HepG2 (cell line): ENCODE results near the gene CORT. TPM values are rescaled to one million over a fixed set of nuclear protein-coding genes. Genes with fewer than 3 reads are reported as not detected.

Experiments used
- E2F5 ChIP-seq: sonication (generic); formaldehyde crosslinking; conservative IDR thresholded peaks from 2 replicates; pipeline ENCODE4 v1.4.0; 2020; ENCODE audit warnings: missing genetic modification reagents
- GATAD1 ChIP-seq: IDR thresholded peaks from 2 replicates; pipeline ENCODE4 v1.6.1; 2016; ENCODE audit warnings: missing genetic modification reagents, missing compliant biosample characterization
- GMEB1 ChIP-seq: sonication (generic); formaldehyde crosslinking; IDR thresholded peaks from 2 replicates; pipeline ENCODE4 v1.5.1; 2020; ENCODE audit warnings: missing genetic modification reagents, mild to moderate bottlenecking, borderline replicate concordance
- GTF2F1 ChIP-seq: fragments of 150-350 bp; IDR thresholded peaks from 2 replicates; pipeline ENCODE4 v1.6.1; 2014; ENCODE audit warnings: low read length
- HIVEP1 ChIP-seq: sonication (generic); formaldehyde crosslinking; IDR thresholded peaks from 2 replicates; pipeline ENCODE4 v1.4.0; 2020; ENCODE audit warnings: mild to moderate bottlenecking, missing genetic modification reagents
- MTERF4 ChIP-seq: sonication (generic); formaldehyde crosslinking; IDR thresholded peaks from 2 replicates; pipeline ENCODE4 v1.8.0; 2023; ENCODE audit warnings: mild to moderate bottlenecking, missing genetic modification reagents
- NCOA1 ChIP-seq: sonication (generic); formaldehyde crosslinking; IDR thresholded peaks from 2 replicates; pipeline ENCODE4 v1.9.0; 2021; ENCODE audit warnings: missing genetic modification reagents
- NFAT5 ChIP-seq: sonication (generic); formaldehyde crosslinking; IDR thresholded peaks from 2 replicates; pipeline ENCODE4 v1.4.0; 2020; ENCODE audit warnings: missing genetic modification reagents
- NFKBIZ ChIP-seq: IDR thresholded peaks from 2 replicates; pipeline ENCODE4 v1.6.1; 2018; ENCODE audit warnings: missing genetic modification reagents, missing compliant biosample characterization
- PLSCR1 ChIP-seq: sonication (generic); formaldehyde crosslinking; IDR thresholded peaks from 2 replicates; pipeline ENCODE4 v1.5.0; 2020; ENCODE audit warnings: missing genetic modification reagents, mild to moderate bottlenecking, borderline replicate concordance
- RAD21 ChIP-seq: fragments of 450-650 bp; formaldehyde crosslinking; IDR thresholded peaks from 2 replicates; pipeline ENCODE4 v1.5.0; 2020; ENCODE audit warnings: mild to moderate bottlenecking
- RBM39 ChIP-seq: fragments of 200-400 bp; formaldehyde crosslinking; IDR thresholded peaks from one replicate; pipeline ENCODE4 v1.6.1; 2018; ENCODE audit warnings: antibody characterized with exemption, mild to moderate bottlenecking, low read depth, low read length; ENCODE audit not compliant: poor library complexity, severe bottlenecking
- TEF ChIP-seq: sonication (generic); formaldehyde crosslinking; IDR thresholded peaks from 2 replicates; pipeline ENCODE4 v1.5.0; 2020; ENCODE audit warnings: missing genetic modification reagents
- ZNF367 ChIP-seq: sonication (generic); formaldehyde crosslinking; IDR thresholded peaks from 2 replicates; pipeline ENCODE4 v1.4.0; 2020; ENCODE audit warnings: missing genetic modification reagents, borderline replicate concordance
- ZNF530 ChIP-seq: sonication (generic); formaldehyde crosslinking; IDR thresholded peaks from 2 replicates; pipeline ENCODE4 v1.5.0; 2020; ENCODE audit warnings: low read depth, mild to moderate bottlenecking, missing genetic modification reagents
- ZNF614 ChIP-seq: IDR thresholded peaks from 2 replicates; pipeline ENCODE4 v1.6.1; 2018; ENCODE audit warnings: missing biosample characterization, missing genetic modification reagents, inconsistent platforms, borderline replicate concordance
- ZNF670 ChIP-seq: sonication (generic); formaldehyde crosslinking; IDR thresholded peaks from 2 replicates; pipeline ENCODE4 v1.8.0; 2022; ENCODE audit warnings: mild to moderate bottlenecking, missing genetic modification reagents, borderline replicate concordance
- polyA plus RNA-seq, 8 experiments: library from polyadenylated mRNA; depleted of rRNA in 3 of 8; stranded (reverse) in 7 of 8; unstranded in 1 of 8; fragments of >200 nt; fragmentation: Illumina TruSeq in 4 of 8; extraction: Trizol in 4 of 8; gene quantifications; 2 replicates each; pipeline versions ENCODE4 v1.2.1 to v1.2.3, GENCODE V29; 2011 to 2016; ENCODE audit warnings: low read depth in 4 of 8, missing spikeins in 1 of 8, mixed read lengths in 1 of 8; ENCODE audit not compliant: insufficient read depth in 1 of 8
- total RNA-seq, 5 experiments: library from RNA; depleted of rRNA; stranded (reverse); fragments of >200 nt; fragmentation: Illumina TruSeq; extraction: Trizol; gene quantifications; 2 replicates each; pipeline ENCODE4 v1.2.3, GENCODE V29; 2016; ENCODE audit warnings: low read depth in 1 of 5

Gene CORT
- total and polyA plus RNA-seq, 2 of the 13 experiments (the other 11 are each of a cell fraction or from before 2014, with no cell fraction given) = 0.11 to 0.62 TPM

- peak; percentile 65; the same call in 1 of the 2 replicates for TF ChIP-seq HIVEP1 (CRISPR knock-in tag)
- TF ChIP-seq PLSCR1 (CRISPR knock-in tag) = no peak
- TF ChIP-seq MTERF4 (CRISPR knock-in tag) = no peak; the same call in 1 of the 2 replicates
- TF ChIP-seq TEF (CRISPR knock-in tag) = no peak
- no peak for TF ChIP-seq RBM39
- TF ChIP-seq NCOA1 (CRISPR knock-in tag) = peak; percentile 93
- no peak for TF ChIP-seq ZNF530 (CRISPR knock-in tag)
- peak; percentile 73; the same call in 1 of the 2 replicates for TF ChIP-seq NFKBIZ (CRISPR knock-in tag)
- peak; percentile 74; the same call in 1 of the 2 replicates for TF ChIP-seq ZNF614
- peak; percentile 94 for TF ChIP-seq GMEB1 (CRISPR knock-in tag)
- TF ChIP-seq RAD21 (CRISPR knock-in tag) = no peak; the same call in 1 of the 2 replicates
- no peak for TF ChIP-seq NFAT5 (CRISPR knock-in tag)
- no peak; the same call in 1 of the 2 replicates for TF ChIP-seq ZNF367 (CRISPR knock-in tag)
- TF ChIP-seq E2F5 (CRISPR knock-in tag) = no peak
- 0 out of 2 replicates have a peak, but pooled peaks have one; percentile 24 for TF ChIP-seq GTF2F1
- peak; percentile 94 for TF ChIP-seq GATAD1 (CRISPR knock-in tag)
- TF ChIP-seq ZNF670 (CRISPR knock-in tag) = no peak; the same call in 1 of the 2 replicates
Measured at GRCh38 chr1:10472220-10473144, 22.7 kb downstream of the CORT start, which contains the start of gene DFFA (continued).
